Tibial nerve (tissue), 4 donors: Measurements from ENCODE around the gene CD14. TPM values are rescaled to one million over a fixed set of nuclear protein-coding genes. Genes with fewer than 3 reads are reported as not detected.
A peak's percentile ranks its signal among the peaks of the same experiment; 100 is the strongest.

ENCODE experiments used
- DNase-seq, 2 donors: peaks; one replicate each; pipeline ENCODE4 v3.0.0-alpha.2; 2019; ENCODE audit warnings: low spot score in 2 of 2
- H3K27ac ChIP-seq, 4 donors: fragments of 200-600 bp; sonication (generic) in 3 of 4; one replicate each; pipeline ENCODE4 v1.5.1; 2017 to 2019; ENCODE audit warnings: mild to moderate bottlenecking in 1 of 4
- H3K27me3 ChIP-seq, 2 donors: fragments of 200-600 bp; sonication (generic) in 1 of 2; one replicate each; pipeline versions ENCODE4 v1.5.1 to v1.6.0; 2017 to 2019
- H3K36me3 ChIP-seq, 3 donors: fragments of 200-600 bp; sonication (generic); one replicate each; pipeline ENCODE4 v1.5.1; 2018 to 2019
- H3K4me1 ChIP-seq, 4 donors: fragments of 200-600 bp; sonication (generic) in 3 of 4; one replicate each; pipeline ENCODE4 v1.5.1; 2017 to 2019
- H3K4me3 ChIP-seq, 4 donors: fragments of 200-600 bp; sonication (generic) in 3 of 4; one replicate each; pipeline ENCODE4 v1.5.1; 2017 to 2019; ENCODE audit warnings: mild to moderate bottlenecking in 1 of 4, moderate library complexity in 1 of 4
- H3K9me3 ChIP-seq, 4 donors: fragments of 200-600 bp; sonication (generic) in 3 of 4; one replicate each; pipeline ENCODE4 v1.5.1; 2017 to 2019
- CTCF ChIP-seq, 5 experiments: fragments of 200-600 bp in 3 of 5; fragments of 450-650 bp in 2 of 5; sonication (generic) in 3 of 5; IDR thresholded peaks; one replicate each; pipeline ENCODE4 v1.5.1; 2016 to 2019; ENCODE audit warnings: antibody characterized with exemption in 5 of 5, mild to moderate bottlenecking in 3 of 5, moderate library complexity in 2 of 5
- EP300 ChIP-seq, 2 donors: sonication (generic); formaldehyde crosslinking; IDR thresholded peaks; one replicate each; pipeline ENCODE4 v1.6.1; 2017; ENCODE audit warnings: antibody characterized with exemption in 2 of 2, mild to moderate bottlenecking in 1 of 2
- POLR2A ChIP-seq, 2 donors: fragments of 450-650 bp; IDR thresholded peaks; one replicate each; pipeline ENCODE4 v1.6.1; 2017; ENCODE audit warnings: antibody characterized with exemption in 2 of 2, mild to moderate bottlenecking in 2 of 2, moderate library complexity in 2 of 2
- WGBS, 2 donors: methylation state at CpG; one replicate each; pipeline ENCODE4 v1.1.5; 2018; 5-methylcytosine and 5-hydroxymethylcytosine counted together
- total RNA-seq, 4 donors: library from RNA; depleted of rRNA; stranded (reverse); fragments of >200 nt; gene quantifications; one replicate each; pipeline ENCODE4 v1.1.0, GENCODE V29; 2016

Gene CD14
- total RNA-seq, 4 donors from 2014 or later, result 54.6 to 81.0 (median 77.0) TPM

DNA sequence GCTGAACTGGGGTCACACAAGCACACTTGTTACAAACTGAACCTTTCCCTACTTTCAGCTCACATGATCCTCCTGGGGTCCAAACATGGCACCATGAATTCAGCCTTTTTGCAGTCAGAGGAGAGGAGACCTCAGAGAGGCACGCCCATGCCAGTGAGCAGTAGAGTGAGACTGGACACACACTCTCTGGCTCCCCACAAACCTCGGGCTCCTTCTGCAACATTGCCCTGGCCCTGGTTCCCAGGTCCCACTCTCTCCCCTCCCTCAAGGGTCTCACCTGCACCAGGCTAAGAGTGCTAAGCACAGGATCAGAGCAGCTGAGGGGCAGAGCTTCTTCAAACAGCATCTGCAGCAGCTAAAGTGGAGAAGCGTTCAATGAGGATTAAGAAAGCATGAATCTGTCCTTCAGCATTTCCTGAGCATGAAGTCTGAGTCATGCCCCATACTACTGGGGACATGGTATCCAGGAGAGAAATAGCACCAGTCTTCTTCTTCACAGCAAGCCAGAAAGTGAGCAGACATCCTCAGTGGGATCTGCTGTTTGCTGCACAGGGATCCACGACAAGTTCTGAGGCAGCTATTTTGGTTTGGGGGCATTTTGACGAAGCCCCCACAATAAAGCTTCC is 41.1 kb downstream of the CD14 start:
- no peak for DNase-seq
- no peaks in the 10 kb centered on the region for H3K36me3 ChIP-seq

DNA sequence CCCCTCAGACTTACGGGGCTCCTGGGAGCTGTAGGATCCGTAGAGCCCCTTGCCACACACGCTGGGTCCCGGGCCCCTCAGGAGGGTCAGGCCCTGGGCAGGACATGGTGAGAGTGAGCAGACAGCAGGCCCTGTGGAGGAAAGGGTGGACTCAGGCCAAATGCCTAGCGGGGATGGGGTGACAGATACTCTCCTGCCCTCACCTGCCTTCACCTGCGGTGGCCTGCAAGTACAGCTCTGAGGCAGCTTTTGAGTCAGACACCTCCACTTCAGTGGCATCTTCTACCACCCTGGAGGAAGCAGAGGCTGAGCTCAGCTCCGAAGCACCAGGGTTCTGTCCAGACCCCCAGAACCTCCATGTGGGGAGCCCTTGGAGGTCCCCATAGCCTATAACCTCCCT is 42.1 kb downstream of the CD14 start:
- no peak overlapping the region for H3K27ac ChIP-seq
- no peaks in the 10 kb centered on the region for H3K36me3 ChIP-seq
- no peak for DNase-seq
- no peaks in the 10 kb centered on the region for H3K9me3 ChIP-seq
- H3K4me3 ChIP-seq, result no peak overlapping the region
- no peak for TF ChIP-seq CTCF (IDR thresholded peaks at IDR 0.05)
- H3K27me3 ChIP-seq, result no peaks in the 10 kb centered on the region
- WGBS, 2 donors, result 78 to 84% methylated on average over 7 of the region's 7 CpGs
- peaks cover 0 to 32% (median 8%) of the 10 kb centered on the region in 4 donors for H3K4me1 ChIP-seq

More for the DNA sequence above, 41.1 kb downstream of the CD14 start:
- peak overlapping the region in 1 of 4 donors; percentile 17 for H3K4me3 ChIP-seq
- H3K27ac ChIP-seq, result no peak overlapping the region
- peaks cover 0 to 38% (median 8%) of the 10 kb centered on the region in 4 donors for H3K4me1 ChIP-seq
- WGBS, 2 donors, result 71 to 81% methylated on average over 5 of the region's 5 CpGs
- H3K9me3 ChIP-seq, result no peaks in the 10 kb centered on the region
- TF ChIP-seq EP300 (IDR thresholded peaks at IDR 0.05) (no peak), POLR2A (IDR thresholded peaks at IDR 0.05) (no peak)
- no peaks in the 10 kb centered on the region for H3K27me3 ChIP-seq

DNA sequence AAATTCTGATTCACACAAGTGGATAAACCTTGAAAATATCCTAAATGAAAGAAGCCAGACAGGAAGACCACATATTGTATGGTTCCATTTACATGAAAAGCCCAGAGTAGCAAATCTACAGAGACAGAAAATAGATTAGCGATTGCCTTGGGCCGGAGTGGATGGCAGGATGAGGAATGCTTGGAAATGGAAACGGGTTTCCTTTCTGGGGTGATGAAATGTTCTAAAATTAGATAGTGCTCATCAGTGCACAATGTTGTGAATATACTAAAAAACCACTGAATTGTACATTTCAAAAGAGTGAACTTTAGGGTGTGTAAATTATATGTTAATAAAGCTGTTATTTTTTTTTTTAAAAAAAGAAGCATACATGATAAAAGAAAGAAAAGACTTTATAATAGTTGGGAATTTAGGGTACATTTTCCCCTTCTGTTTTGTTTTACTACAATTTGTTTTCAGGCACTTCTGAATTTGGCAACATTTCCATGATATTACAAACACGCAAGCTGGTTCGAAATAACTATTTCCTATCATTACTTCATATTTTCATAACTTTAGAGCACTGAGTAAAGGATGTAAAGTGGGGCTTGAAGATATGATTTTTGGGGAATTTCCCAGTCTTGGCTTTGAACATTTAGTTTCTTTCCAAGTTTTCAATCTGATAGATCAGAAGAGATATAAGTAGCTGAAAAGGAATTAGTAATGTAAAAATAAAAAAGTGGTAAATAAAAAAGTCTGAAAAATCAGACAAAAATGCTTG is 44.5 kb downstream of the CD14 start:
- H3K27me3 ChIP-seq, result no peaks in the 10 kb centered on the region
- H3K27ac ChIP-seq, result peak overlapping the region in 2 of 4 donors; percentile 36 to 55
- peaks cover 0 to 19% (median 8%) of the 10 kb centered on the region in 4 donors for H3K4me1 ChIP-seq
- WGBS, 2 donors, result 42 to 47% methylated on average over 5 of the region's 5 CpGs
- H3K36me3 ChIP-seq, result no peaks in the 10 kb centered on the region
- H3K9me3 ChIP-seq, result no peaks in the 10 kb centered on the region
- no peak overlapping the region for H3K4me3 ChIP-seq
- no peak for DNase-seq
- peak in 1 of 2 donors; percentile 23 for TF ChIP-seq EP300 (IDR thresholded peaks at IDR 0.05)
- no peak for TF ChIP-seq POLR2A (IDR thresholded peaks at IDR 0.05)

- H3K4me1 ChIP-seq, result peaks cover 0 to 19% (median 8%) of the 10 kb centered on the region in 4 donors
- no peak overlapping the region for H3K27ac ChIP-seq
- 81 to 86% methylated on average over 1 of the region's 1 CpG for WGBS, 2 donors
- no peaks in the 10 kb centered on the region for H3K36me3 ChIP-seq
- no peak overlapping the region for H3K4me3 ChIP-seq
- TF ChIP-seq EP300 (IDR thresholded peaks at IDR 0.05) (no peak), POLR2A (IDR thresholded peaks at IDR 0.05) (no peak), CTCF (IDR thresholded peaks at IDR 0.05) (no peak)
- H3K27me3 ChIP-seq, result no peaks in the 10 kb centered on the region
- H3K9me3 ChIP-seq, result peaks cover 0 to 6% (median 0%) of the 10 kb centered on the region in 4 donors
- DNase-seq, result no peak
Observed at GRCh38 chr5:140587495-140587894, 45.5 kb downstream of the CD14 start.

Other genes starting within 250 kb of the CD14 start
- gene ANKHD1, start 231.3 kb downstream of the CD14 start, total RNA-seq, result 100 to 1,000 TPM; 119 to 212 (median 162) TPM
- gene EIF4EBP3, start 85.5 kb downstream of the CD14 start, total RNA-seq, result 10 to 100 TPM; 12.3 to 29.4 (median 14.9) TPM
- gene SRA1, start 75.7 kb downstream of the CD14 start, total RNA-seq, result 10 to 100 TPM; 16.6 to 23.7 (median 19.2) TPM
- gene APBB3, start 68.6 kb downstream of the CD14 start, total RNA-seq, result 10 to 100 TPM; 43.7 to 70.8 (median 48.4) TPM
- gene SLC35A4, start 68.3 kb downstream of the CD14 start, total RNA-seq, result 10 to 100 TPM; 22.9 to 36.9 (median 26.8) TPM
- 100 to 1,000 TPM in 1 of 4 donors, 10 to 100 TPM in 3; 72.8 to 129 (median 93.0) TPM for gene TMCO6, start 6.3 kb upstream of the CD14 start, total RNA-seq
- 10 to 100 TPM; 52.2 to 80.6 (median 64.3) TPM for gene NDUFA2, start 14.5 kb upstream of the CD14 start, total RNA-seq
- 100 to 1,000 TPM in 2 of 4 donors, 10 to 100 TPM in 2; 91.6 to 142 (median 108) TPM for gene IK, start 14.7 kb upstream of the CD14 start, total RNA-seq
- 10 to 100 TPM; 15.1 to 33.0 (median 21.1) TPM for gene WDR55, start 31.7 kb upstream of the CD14 start, total RNA-seq
- gene DND1, start 40.4 kb upstream of the CD14 start, total RNA-seq, result 1 to 10 TPM; 1.3 to 6.1 (median 2.0) TPM
- 10 to 100 TPM; 45.4 to 63.9 (median 48.6) TPM for gene HARS1, start 58.2 kb upstream of the CD14 start, total RNA-seq
- gene HARS2, start 58.3 kb upstream of the CD14 start, total RNA-seq, result 10 to 100 TPM; 33.9 to 41.2 (median 35.1) TPM
- 10 to 100 TPM; 25.5 to 43.1 (median 33.6) TPM for gene ZMAT2, start 67.3 kb upstream of the CD14 start, total RNA-seq
- not detected for gene PCDHA1, start 153.0 kb upstream of the CD14 start, total RNA-seq
- under 1 TPM in 1 of 4 donors, not detected in 3; 0.21 TPM for gene PCDHA2, start 161.7 kb upstream of the CD14 start, total RNA-seq
- gene PCDHA3, start 167.9 kb upstream of the CD14 start, total RNA-seq, result 1 to 10 TPM in 1 of 4 donors, under 1 TPM in 3; 0.84 to 3.5 (median 0.94) TPM
- gene PCDHA4, start 173.9 kb upstream of the CD14 start, total RNA-seq, result 1 to 10 TPM; 1.6 to 5.7 (median 2.0) TPM
- 1 to 10 TPM in 1 of 4 donors, under 1 TPM in 3; 0.39 to 2.7 (median 0.54) TPM for gene PCDHA5, start 188.4 kb upstream of the CD14 start, total RNA-seq
- gene PCDHA6, start 194.8 kb upstream of the CD14 start, total RNA-seq, result 1 to 10 TPM; 1.3 to 1.9 (median 1.4) TPM
- gene PCDHA7, start 201.1 kb upstream of the CD14 start, total RNA-seq, result 1 to 10 TPM; 1.2 to 2.9 (median 1.7) TPM
- gene PCDHA8, start 208.0 kb upstream of the CD14 start, total RNA-seq, result 1 to 10 TPM in 1 of 4 donors, under 1 TPM in 3; 0.63 to 2.0 (median 0.84) TPM
- gene PCDHA9, start 215.2 kb upstream of the CD14 start, total RNA-seq, result 1 to 10 TPM in 1 of 4 donors, under 1 TPM in 3; 0.39 to 1.8 (median 0.64) TPM
- 1 to 10 TPM in 3 of 4 donors, under 1 TPM in 1; 0.78 to 4.4 (median 2.4) TPM for gene PCDHA10, start 222.7 kb upstream of the CD14 start, total RNA-seq
- 1 to 10 TPM in 1 of 4 donors, under 1 TPM in 3; 0.60 to 1.3 (median 0.91) TPM for gene PCDHA11, start 235.8 kb upstream of the CD14 start, total RNA-seq
- gene PCDHA12, start 242.1 kb upstream of the CD14 start, total RNA-seq, result 10 to 100 TPM in 1 of 4 donors, 1 to 10 TPM in 3; 3.3 to 10.5 (median 6.7) TPM
- gene PCDHA13, start 248.9 kb upstream of the CD14 start, total RNA-seq, result 1 to 10 TPM in 3 of 4 donors, under 1 TPM in 1; 0.66 to 3.0 (median 1.7) TPM